Activated CD4-positive, alpha-beta T cell treated with anti-CD3 and anti-CD28 coated beads, Interleukin-10, Interleukin-2, amounts not matched to agents 100 ng/mL and 50 ng/mL, durations not matched to agents 16 hours and 8 hours (primary cell): ENCODE results near the gene PSORS1C2.

Source experiments
- DNase-seq: peaks from one replicate; pipeline ENCODE4 v3.0.0-alpha.2; 2020

PSORS1C2 gene

DNA sequence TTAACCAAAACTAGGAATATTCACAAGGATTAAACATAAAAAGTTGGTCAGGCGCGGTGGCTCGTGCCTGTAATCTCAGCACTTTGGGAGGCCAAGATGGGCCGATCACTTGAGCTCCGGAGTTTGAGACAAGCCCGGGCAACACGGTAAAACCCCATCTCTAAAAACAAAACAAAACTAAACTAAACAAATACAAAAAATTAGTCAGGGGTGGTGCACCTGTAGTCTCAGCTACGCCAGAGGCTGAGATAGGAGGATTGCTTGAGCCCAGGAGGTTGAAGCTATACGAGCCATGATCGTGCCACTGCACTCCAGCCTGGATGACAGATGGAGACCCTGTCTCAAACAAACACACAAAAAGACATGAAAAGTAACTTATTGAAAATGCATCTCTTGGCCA is 3.2 kb downstream of the PSORS1C2 start:
- no peak for DNase-seq

DNA sequence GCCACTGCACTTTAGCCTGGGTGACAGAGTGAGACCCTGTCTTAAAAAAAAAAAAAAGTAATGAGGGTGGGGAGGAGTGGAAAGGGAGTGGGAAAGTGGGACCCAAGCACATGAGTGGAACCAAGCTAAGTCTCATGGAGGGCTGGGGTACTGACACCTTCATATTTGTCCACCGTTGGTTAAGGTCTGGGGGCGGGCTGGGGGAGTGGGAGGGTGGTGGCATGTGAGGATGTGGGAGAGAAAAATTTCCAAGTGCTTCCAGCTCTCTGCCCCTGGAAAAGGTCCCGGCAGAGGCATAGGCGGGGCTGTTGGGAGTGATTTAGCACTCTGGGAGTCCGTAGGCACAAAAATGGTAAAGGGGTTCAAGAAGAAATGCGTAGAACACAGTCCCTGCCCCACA is 6.1 kb downstream of the PSORS1C2 start:
- DNase-seq: no peak

DNA sequence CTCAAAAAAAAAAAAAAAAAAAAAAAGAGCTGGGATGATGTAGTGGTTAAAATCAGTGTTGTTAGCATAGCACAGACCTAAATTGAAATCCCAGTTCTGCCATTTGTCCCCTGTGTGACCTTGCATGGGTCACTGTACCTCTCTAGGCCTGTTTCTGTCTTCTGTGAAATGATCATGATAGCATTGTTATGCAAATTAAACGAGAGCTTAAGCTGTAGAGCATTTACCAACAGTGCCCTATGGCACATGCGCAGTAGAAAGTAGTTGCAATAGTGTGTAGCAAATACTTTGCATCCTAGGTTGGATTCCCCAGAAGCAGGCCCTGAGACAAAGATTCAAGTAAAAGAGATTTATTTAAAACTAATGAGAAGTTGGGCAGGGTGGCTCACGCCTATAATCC is 7.3 kb downstream of the PSORS1C2 start:
- DNase-seq: no peak

DNA sequence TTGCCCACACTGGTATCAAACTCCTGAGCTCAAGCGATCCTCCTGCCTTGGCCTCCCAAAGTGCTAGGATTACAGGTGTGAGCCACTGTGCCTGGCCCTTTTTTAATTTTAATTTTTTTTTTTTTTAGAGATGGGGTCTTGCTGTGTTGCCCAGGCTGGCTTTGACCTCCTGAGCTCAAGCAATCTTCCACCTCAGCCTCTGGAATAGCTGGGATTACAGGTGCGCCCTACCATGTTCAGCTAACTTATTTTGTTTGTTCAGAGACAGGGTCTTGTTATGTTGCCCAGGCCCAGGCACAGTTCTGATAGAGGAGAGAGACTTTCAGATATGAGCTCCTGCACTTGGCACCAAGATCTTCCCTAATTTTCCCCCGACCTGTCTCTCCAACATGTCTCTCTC is 8.1 kb downstream of the PSORS1C2 start:
- no peak for DNase-seq

DNA sequence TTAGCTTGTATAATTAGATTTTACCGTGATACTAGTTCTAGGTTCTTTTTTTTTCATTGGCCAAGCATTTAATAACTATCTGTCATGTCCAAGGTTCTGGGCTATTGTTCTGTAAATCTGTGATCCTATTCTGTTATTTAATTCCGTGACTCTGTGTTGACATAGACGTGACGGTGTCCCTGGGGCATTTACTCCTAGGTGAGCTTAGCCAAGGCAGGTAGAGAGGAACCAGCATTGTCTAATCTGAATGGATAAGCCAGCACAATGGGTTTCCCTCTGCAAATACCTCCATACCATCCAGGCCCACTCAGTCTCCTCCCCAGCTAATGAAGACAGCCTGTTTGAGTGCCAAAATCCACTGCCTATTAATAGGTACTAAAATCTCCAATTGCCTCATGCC is 9.7 kb downstream of the PSORS1C2 start:
- no peak for DNase-seq

DNA sequence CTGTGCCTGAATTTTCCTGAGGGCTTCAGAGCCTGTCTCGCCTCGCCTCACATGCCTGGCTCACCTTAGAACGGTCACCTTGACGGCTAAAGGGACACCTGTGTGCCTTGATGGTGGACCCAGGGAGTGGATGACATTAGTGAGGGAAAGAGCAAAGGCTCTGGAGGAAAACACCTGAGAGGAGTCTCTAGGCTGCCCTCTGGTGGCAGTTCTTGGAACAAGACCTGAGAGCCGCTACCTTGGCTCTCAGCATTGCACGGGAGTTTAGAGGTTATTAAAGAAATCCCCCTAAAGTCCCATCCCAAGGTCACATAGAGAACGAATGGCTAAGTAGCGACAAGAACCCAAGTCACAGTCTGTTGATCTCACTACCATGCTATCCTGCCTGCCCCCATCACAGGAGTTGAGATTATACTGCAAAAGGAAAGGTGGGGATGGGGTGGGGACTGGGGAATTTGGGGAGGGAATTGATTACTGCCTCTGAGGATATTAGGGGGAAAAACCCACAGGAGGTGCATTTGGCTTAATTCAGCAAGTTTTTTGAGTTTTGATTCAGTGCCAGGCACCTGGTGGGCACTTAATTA is 10.7 kb downstream of the PSORS1C2 start:
- peak; percentile 73 for DNase-seq

DNA sequence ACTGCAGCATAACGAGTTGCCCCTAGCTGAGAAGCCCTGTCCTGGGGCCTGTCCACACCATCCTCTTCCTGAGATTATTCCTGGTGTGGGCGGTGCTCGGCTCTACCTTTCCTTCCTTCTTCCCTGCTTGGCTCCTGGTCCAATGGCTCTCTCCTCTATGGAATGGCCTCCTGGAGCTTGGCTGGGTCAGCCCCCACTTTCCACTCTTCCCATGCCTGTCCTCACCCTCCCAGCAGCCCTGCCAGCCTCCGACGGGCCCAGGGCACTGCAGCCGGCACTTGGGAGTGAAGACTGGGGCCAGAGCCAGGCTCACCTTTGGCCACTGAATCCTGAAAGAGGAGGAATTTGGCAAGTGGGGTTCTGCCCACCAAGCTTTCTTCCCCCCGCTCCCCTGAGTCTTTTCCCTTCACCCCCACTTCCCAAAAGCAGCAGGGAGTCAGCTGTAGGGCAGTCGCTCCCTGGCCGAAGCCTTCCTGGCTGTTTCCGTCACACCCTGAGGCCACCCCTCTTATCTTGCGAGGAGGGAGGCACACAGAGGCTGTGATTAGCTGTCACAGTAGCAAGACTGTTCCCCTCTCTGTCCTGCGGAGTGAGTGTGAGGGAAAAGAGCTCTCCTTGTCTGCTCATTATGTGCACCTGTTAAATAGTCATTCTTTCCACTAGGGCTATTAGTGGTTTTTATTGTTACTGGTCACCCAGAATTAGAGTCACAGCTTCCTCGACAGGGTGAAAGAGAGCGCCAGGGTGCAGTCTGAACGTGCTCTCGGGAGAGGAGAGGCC is 12.3 kb downstream of the PSORS1C2 start:
- DNase-seq: no peak

DNA sequence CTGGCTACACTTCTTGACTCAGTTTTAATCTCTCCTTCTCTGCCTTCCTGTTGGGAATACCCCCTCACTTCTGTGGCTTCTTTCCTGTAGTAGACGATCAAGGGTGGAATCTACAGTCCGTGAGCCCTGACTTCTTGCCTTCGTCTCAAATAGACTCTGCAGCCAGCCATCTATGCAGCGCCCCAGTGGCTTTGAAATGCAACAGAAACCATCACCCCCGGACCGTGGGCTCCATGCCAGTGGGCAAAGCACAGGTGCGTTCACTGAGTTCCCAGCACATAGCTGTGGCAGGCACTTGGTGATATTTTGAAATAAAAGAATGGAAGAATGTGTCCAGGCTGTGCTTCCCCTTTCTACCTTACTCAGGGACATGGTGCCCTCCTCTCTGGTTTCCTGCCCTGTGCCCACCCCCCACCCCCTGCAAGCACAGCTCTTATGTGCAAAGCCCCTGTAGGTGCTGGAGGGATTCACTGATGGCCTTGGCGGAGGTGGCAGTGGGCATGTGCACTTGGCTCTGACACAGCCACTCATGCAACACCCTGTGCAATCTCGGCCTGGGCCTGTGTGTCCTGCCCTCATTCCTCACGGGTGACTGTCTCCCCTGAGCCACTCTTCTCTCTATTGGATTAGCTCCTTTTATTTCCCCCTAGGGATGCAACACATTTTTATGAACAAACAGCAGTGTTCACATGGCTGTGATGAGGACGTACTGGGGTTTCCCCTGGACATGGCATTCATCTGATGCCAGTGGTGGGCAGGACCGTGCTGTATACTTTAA is 13.1 kb downstream of the PSORS1C2 start:
- no peak for DNase-seq

DNA sequence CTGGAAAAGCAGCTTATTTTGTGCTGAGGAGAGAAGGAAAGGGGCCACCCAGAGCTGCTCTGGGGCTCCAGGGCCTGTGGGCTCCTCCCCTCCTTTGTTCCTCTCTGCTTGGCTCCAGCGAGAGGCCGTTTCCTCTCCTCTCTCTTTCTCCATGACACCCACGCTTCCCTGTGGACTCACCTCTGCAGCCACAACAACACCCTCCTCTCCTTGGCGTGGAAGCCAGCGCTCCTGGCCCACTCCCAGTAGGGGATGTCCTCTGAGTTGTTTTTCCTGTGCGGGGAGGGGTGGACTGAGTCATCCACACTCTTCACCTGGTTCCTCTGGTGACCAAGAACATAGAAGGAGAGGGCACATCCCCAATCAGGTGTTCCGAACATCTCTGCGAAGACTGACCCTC is 13.7 kb downstream of the PSORS1C2 start:
- DNase-seq: no peak

DNA sequence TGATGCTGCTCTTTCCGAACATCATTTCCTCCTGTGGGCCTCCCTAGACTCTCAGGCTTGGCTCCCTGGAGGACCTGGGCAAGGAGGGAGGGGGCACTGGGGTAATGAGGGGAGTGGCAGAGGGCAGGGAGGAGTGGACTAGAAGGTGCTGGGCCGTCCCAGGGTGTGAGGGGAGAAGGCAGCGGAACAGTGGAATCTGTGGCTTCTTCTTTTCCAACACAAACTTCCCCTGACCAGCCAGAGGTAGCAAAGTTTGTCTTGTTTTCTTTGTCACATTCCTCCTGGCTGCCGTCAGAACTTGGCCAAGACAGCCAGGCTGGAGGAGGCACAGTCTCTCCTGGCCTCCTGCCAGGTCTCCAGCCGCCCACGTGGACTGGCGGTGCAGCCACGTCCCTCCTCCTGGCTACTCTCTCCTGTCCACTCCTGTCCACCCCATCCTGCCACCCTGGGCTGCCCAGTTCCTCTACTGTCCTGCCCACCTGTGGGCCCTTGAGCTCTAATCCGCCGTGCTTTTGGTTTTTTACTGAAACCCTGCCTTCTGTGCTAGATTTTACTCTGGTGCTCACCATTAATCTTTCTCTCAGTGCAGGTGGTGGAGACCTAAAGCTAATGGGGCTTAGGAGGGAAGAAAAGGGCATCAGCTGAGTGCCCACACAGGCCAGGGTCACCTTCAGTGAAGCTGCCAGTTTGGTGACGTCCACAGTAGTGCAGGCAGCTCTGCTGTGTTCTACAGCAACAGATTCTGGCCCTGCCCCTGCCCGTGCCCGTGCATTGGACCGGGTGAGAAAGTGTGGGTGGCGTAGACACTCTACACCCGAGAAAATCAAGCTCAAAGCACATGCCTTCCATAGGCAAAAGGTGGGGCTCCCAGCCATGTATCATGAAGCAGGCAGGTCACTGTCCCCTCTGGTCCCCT is 15.8 kb downstream of the PSORS1C2 start:
- no peak for DNase-seq

DNA sequence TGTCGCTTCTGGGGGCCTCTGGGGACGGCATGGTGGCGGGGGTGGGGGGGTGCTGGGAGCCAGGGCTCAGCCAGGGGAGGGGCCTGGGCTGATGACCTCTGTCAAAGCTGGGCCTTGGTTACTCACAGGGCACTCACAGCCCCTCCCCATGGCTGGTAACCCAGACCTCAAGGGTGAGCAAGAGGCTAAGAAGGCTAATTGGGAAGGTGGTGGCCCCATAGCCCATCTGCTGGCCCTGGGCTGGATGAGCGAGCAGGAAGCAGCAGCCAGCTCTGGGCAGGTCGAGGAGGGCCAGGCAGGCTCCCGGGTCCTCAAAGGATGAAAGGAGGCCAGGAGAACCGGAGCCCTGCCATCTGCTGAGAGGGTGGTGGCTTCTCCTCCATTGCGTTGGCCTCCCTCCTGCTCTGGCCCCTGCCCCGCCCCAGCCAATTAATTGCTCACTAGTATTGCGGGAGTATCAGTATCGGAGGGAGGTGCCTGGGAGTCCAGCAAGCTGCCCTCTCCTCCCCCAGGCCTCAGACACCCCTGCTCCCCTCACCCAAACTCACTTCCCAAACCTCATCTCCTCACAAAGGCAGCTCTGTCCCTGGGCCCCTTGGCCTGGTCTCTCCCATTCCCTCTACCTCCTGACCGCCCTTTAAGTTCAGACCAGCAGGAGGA is 17.6 kb downstream of the PSORS1C2 start:
- no peak for DNase-seq

DNA sequence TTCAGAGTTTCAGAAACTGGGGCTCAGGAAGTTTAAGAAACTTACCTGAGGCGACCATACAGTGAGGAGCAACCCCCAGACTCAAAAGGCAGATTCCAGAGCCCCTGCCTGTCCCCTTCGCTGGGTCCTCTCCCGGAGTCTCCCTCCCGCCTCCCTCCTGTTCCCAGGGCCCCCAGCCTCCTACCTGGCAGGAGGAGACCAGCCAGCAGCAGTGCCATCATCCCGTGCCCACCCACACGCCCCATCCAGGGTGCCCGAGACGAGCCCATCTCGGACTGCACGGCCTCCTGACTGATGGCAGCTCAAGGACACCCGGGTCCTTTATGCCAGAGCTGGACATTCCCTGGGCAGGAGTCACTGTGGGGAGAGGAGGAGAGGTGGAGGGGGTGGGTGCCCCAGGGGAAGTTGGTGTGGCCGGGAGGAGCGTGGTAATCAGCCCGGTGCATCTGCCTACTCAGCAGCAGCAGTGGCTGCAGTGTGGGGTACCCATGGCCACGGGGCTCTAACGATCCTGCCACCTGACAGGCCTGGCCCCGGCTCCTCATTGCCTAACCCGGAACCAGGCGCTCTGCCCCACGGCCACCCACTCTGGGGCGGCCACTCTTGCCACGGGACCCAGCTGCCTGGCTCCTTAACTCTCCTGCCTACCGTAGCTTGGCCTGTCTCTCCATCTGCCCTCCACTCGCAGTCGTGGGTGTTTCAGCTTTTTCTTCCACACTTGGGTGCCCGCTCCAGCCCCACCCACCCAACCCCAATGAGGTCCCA is 18.5 kb downstream of the PSORS1C2 start, which contains the start of gene CDSN:
CDSN (minus strand) TSS at position 296 of the 765 bp plus-strand sequence; CDS start at position 269, 27 bp downstream.
- no peak for DNase-seq

DNA sequence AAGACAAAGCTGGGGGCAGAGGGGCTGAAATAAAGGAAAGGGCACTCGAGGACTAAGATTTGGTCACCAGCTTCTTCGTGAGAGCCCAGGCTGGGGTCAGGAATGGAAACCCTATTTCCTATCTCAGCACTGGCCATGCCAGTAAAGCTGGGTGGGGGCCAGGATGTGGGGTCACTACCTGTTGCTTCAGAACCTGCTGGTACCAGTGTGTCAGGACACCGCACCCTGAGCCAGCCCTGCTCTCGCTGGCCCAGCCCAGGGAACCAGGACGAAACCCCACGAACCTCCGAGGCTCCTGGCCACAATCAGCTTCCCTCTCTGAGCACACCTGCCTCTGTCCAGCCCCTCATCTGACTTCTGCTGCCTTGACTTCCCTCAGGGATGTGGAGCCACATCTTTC is 20.7 kb downstream of the PSORS1C2 start:
- no peak for DNase-seq

DNA sequence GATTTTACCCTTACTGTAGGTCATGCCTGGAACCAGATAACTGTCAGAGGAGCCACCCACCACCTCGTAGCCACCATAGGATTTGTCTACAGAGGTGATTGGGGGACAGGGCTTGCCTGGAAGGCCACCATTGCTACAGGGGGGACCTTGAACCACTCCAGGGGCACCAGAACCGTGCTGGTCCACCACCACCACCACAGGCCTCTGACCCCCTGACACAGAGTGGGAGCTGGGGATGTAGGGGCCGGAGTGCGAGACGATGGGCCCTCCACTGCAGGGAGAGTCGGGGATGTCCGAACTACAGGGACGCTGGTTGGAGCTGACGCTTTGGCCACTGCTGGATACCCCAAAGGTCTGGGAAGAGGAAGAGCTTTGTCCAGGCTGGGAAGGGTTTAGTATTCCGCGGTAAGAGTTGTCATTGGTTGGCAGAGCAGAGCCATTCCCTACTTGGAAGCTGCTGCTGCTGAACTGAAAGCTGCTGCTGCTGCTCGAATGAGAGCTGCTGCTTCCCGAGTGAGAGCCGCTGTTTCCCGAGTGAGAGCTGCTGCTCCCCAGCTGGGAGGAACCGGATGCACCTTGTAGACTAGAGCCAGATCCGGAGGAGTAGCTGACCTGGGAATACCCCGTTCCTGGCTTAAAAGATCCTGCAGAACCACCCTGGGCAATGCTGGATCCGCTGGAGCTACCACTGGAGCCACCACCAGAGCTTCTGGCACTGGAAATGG is 22.0 kb downstream of the PSORS1C2 start:
- DNase-seq: no peak

DNA sequence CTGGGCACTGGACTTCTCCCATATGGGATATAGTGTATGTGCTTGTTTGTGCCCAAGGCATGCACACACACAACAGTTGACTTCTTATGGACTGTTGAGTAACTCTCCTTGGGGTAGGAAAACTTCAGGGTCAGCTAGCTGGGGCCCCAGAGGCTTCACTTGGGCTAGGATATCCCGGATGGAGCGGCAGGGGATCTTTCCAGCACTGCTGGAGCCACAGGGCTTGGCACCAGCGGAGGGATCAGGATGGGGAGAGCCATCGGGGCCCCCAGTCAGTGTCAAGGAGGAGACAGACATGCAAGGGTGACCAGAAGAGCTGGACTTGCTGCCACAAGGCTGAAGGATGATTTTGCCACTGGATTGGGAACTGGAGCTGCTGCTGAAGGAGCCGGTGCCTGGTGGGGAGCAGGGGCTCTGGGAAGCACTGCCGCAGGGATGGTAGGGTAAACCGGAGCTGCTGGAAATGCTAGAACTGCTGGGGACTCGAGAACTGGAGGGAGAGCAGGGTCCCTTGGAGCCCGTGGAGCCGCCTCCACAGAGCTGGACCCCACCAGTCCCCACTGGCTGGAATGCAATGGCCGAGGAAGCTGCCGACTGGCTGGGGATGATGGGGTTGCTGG is 22.8 kb downstream of the PSORS1C2 start:
- no peak for DNase-seq

DNA sequence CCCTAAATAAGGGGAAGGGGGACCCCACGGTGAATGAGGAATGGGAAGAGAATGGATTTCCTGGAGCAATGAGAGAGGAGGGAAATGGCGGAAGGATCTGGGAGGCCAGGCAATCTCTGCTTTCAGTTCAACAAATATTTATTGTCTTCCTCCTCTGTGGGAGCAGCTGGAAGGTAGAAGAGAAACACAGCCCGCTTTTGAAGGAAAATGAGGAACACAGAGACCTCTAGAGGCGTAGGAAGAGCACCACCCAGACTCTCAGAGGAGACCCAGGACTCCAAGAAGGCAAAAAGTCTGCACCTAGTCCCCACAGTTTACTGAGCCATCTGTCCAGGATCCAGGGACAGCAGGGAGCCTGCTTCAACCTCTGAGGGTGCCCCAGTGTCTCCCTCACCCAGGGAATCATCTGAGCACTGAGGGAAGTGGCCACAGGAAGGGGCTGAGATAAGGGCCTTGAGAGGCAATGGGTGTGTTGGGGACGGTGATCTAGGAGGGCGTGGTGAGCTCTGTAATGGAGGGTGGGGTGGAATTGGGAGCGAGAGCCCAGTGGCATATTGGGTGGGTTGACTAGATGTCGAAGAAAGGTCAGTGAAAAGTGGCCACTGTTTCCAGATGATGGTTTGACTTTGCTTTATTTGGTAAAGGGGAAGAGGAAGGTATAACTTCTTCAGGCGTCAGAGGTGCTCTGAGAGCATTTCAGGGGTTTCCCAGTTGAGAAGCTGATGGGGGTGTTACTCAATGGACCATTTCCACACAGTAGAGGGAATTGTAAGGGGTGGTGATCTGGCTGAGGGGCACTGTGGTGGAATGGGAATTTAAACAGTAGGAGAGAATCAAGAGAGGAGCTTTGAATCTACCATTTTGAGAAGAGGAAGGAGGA is 23.7 kb downstream of the PSORS1C2 start:
- DNase-seq: no peak

DNA sequence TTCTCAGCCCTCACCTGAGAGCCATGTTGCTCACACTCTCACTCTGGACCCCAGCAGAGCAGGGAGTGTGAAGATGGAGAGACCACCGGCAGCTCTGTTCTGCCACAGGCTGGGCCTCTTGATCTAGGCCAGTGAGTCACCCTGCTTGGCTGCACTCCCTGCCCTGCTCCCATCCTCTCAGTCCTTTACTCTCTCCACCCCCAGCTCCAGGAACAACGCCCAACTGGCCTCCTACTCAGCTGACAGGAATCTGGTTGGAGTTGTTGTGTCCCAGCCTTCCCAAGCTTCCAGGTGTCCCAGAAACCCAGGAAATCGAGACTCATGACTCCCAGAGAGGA is 24.4 kb downstream of the PSORS1C2 start, which contains the start of gene PSORS1C1:
PSORS1C1 (plus strand) TSS at position 260 of the 338 bp plus-strand sequence. CDS start 14,833 bp downstream, outside the sequence.
- no peak for DNase-seq

DNA sequence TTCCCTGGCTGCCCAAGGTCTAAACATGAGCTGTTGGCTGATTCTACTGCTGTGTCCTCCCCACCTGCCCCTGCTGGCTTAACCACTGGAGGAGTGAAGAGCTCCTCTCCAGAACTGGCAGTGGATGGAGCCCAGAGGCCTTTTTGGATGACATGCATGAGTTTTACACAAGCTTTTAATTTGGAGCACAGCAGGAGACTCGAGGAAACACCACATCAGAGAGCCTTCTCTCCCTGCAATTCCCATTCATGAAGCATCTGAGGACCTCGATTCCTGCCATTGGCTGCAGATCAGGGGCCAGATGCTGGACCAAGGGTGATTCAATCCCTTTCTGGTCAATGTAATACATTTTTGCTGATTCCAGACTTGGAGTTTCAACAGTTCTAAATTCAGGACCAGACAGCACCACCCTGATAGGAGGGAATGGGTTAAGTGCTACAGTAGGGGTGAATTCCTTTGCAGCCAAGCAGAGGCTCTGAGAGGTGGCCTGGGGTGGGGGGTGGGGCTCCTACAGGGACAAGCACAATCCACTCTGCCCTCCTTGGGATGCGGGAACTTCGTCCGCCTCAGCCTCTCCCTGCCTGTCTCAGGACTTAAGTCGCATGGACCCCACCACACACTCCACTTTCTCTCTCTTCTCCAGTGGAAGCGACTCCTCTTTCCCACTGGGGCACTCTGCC is 24.9 kb downstream of the PSORS1C2 start:
- DNase-seq: no peak

DNA sequence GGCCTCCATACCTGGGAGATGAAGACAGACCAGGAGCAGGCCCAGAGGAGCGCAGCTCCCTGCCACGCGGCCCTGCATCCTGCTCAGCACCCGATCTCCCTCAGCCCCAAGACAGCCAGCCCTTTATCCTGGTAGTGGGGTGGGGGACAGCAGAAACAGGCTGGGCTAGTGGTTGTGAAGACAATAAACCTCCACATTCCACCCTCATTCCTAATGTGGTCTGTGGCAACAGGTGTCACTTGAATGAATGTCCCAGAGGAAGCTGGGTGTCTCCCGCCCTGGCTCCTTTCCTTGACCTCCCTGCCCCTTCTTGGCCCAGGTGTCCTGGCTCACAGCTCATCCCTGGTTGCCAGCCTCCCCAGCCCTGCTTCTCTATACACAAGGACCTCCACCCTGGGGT is 26.4 kb downstream of the PSORS1C2 start, which contains the start of gene C6orf15:
C6orf15 (minus strand) TSS at position 98 of the 400 bp plus-strand sequence; CDS start at position 78, 20 bp downstream.
- DNase-seq: no peak
